RWPE1 (cell line): ENCODE results near the gene SYT1.

Source experiments
- CTCF ChIA-PET: fragments of 350-600 bp; sonication (Branson Sonifier 250); formaldehyde crosslinking; extraction: SDS; loops from one replicate; lab custom pipeline; 2021; lab: Yijun Ruan, JAX
- POLR2A ChIA-PET: fragments of 400-600 bp; formaldehyde crosslinking; extraction: SDS; loops from one replicate; lab custom pipeline; 2020; ENCODE audit warnings: antibody characterized with exemption; ENCODE audit not compliant: low non-redundant PET; lab: Yijun Ruan, JAX
- DNase-seq: peaks from one replicate; pipeline ENCODE4 v3.0.0; 2012; ENCODE audit warnings: low spot score
- H3K27ac ChIP-seq: fragments of 450-650 bp; 2 replicates; pipeline ENCODE4 v1.5.1; 2017
- TF ChIP-seq, protein P1 (sequence below): fragments of 450-650 bp; conservative IDR thresholded peaks from 2 replicates; pipeline ENCODE4 v1.5.1; 2017; ENCODE audit warnings: low read depth, mild to moderate bottlenecking

Gene SYT1

DNA sequence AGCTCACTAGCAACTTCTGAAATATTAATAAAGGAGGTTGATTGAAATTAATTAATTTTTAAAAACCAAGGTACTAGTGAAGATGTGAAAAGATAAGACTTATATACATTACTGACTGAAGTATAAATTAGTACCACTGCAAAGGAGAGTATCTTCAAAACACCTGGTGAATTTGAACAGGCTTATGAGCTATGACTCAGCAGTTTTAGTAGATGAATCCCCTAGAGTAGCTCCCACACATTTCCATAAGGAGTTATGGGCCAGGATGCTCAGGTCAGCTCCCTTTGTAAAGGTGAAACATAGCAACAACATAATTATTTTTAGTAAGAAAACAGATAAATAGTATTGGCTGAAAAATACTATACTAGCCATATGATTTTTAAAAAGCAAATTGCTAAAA lies 218.6 kb downstream of the SYT1 start:
- no peak overlapping the region for H3K27ac ChIP-seq
- no peak for DNase-seq
- ChIA-PET POLR2A (no interaction called here), CTCF (no interaction called here)
- TF ChIP-seq, protein P1, sequence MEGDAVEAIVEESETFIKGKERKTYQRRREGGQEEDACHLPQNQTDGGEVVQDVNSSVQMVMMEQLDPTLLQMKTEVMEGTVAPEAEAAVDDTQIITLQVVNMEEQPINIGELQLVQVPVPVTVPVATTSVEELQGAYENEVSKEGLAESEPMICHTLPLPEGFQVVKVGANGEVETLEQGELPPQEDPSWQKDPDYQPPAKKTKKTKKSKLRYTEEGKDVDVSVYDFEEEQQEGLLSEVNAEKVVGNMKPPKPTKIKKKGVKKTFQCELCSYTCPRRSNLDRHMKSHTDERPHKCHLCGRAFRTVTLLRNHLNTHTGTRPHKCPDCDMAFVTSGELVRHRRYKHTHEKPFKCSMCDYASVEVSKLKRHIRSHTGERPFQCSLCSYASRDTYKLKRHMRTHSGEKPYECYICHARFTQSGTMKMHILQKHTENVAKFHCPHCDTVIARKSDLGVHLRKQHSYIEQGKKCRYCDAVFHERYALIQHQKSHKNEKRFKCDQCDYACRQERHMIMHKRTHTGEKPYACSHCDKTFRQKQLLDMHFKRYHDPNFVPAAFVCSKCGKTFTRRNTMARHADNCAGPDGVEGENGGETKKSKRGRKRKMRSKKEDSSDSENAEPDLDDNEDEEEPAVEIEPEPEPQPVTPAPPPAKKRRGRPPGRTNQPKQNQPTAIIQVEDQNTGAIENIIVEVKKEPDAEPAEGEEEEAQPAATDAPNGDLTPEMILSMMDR = no peak

DNA sequence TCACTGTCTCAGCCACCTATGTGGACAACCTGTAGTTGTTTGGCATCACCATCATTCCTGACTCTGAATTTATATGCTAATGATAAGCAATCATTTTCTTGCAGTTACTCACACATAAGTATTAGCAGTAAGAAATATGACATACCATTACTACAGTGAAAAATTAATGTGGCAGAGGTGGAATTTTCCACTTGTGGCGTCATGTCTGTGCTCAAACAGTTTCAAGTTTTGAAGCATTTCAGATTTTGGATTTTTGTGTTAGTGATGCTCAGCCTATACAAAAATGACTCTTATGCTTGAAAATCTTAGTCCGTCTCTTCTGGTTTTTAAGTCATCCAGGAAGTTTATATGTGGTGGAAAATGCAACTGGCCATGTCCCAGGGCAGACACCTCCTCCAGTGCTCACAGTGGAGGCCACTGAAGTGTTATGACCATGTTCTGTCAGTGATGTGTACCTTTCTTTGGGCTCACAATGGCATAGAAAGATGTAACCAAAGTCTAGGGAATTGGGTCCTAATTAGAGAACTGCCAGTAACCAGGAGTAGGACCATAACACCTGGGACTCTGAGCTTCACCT lies 220.6 kb downstream of the SYT1 start:
- DNase-seq = no peak
- TF ChIP-seq, protein P1 = no peak
- ChIA-PET POLR2A (no interaction called here), CTCF (no interaction called here)
- no peak overlapping the region for H3K27ac ChIP-seq

DNA sequence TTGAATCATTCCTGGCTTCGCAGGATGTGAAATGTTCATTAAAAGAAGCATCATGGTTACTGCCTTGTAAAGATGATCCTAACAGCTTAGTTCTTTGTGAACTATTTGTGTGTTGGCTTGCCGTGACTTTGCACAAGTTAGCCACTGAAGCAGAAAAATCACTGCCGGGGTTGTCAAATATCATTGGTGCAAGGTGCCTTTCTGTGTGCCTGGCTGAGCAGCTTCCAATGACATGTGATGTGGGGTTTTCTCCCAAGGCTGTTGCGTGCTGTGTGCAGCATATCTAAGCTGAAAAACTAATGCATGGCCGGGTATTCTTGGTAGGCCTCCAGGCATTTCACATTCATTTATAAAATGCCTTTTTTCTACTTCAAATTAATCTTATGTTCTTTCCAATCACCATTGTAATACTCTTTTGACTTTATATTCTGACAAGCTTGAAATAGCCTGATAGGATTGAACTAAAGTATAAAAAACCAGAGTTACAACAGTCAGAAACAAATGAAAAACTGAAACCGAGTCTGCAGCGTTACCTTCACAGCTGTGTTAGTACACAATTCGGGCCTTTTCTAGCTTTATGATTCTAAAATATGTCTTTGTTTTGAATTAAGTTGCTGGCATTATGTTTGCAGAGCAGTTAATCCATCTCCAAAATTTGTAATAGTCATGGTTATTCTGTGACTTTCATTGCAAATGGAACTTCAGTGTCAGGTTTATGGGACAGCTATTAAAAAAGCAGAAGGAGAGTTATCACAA lies 222.1 kb downstream of the SYT1 start:
- no peak overlapping the region for H3K27ac ChIP-seq
- DNase-seq = no peak
- ChIA-PET CTCF (interaction anchor here (0.8 kb wide), 1 partner anchor 294 kb away, joined by 3 read pairs; no protein-coding TSS in a partner anchor), POLR2A (no interaction called here)
- TF ChIP-seq, protein P1 = no peak

DNA sequence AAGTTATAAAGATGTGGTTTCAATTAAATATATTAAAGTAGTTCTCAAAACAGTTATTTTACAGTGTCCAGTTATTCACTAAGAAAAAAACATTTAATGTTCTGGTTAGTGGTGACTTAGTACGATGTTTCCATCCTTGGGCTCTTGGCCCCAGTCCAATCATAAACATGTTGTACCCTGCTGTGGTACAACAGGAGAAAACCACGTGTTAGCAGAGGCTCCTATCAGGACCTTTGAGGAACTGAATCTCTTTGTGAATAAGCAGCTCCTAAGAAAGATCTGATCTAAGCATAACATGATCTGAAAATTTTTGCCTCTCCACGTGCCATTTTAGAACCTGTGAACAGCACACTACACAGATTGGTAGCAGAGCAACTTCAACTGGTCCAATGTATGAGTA lies 234.0 kb downstream of the SYT1 start:
- ChIA-PET POLR2A (no interaction called here), CTCF (no interaction called here)
- no peak for DNase-seq
- H3K27ac ChIP-seq = no peak overlapping the region
- TF ChIP-seq, protein P1 = no peak

DNA sequence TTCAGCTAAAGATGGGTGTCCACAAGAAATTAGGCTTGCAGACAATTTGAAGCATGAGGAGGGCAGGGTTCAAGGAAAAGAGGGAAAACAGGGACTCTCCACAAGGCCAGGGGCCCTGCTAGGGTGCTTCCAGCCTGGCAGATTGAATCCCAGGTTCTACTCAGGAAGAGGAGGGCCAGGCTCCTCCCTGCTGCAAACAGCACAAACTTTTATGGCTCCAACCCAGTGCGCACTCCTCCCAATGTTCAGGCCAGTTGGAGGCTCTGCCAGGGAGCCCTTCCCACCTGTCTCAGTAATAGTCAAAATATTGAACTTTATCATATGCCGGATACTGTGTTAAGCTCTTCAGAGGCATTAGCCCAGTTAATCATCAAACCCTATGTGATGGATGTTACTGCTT lies 244.4 kb downstream of the SYT1 start:
- TF ChIP-seq, protein P1 = no peak
- POLR2A ChIA-PET = no interaction called here
- CTCF ChIA-PET = no interaction called here
- no peak for DNase-seq
- no peak overlapping the region for H3K27ac ChIP-seq

DNA sequence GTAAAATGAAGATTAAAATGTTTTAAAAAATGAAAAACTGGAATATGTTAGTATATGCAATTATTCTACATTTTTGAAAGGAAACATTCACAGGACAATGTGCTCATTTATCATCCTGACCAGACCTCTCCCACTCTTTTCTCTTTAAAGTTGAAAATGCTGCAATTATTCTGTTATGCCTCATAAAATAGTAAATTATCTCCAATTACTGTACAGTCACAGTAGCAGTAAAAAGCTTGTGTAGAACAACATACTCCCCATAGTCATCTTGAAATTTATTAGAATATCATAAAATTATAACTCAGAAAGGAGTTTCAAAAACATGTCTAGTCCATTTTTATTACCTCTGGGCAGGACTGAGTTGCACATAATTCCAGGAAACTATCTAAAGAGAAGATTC lies 250.3 kb downstream of the SYT1 start:
- no peak overlapping the region for H3K27ac ChIP-seq
- TF ChIP-seq, protein P1 = no peak
- no peak for DNase-seq
- ChIA-PET POLR2A (no interaction called here), CTCF (no interaction called here)
